ENCODE data around the gene ATG7. TPM values are rescaled to one million over a fixed set of nuclear protein-coding genes. Genes with fewer than 3 reads are reported as not detected.

The ATG7 gene
- total and polyA plus RNA-seq, 12 donors: 9.1 to 118 (median 40.0) TPM

DNA sequence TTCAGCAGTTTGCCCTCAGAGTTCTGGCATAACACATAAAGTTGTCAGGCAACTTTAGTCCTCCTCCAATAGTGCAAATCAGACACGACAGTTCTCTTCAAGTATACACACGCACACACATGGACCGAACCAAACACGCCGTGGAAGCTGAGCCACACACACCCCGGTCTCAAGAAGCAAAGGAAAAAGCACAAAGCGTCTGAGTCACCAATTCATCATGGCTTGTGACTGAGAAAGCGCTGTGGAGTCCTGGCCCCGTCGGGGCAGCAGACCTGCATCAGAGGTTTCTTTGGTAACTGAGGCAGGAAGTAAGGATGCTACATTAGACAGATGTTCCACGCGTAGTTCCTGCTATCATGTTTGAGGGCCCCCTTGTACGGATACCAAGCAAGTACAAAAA is 285.8 kb downstream of the ATG7 start:
- Histone ChIP-seq H3K4me1 (replicated peaks in 1 of 2) (peaks cover 5 to 51% of the 10 kb centered on the region in 2 donors), H3K36me3 (replicated peaks in 1 of 2) (peaks cover 0 to 39% of the 10 kb centered on the region in 2 donors), H3K4me3 (no peak overlapping the region), H3K9me3 (replicated peaks in 1 of 3) (no peaks in the 10 kb centered on the region), H3K27ac (peak overlapping the region in 3 of 5 donors; percentile 35 to 74 (median 54)), H3K27me3 (no peaks in the 10 kb centered on the region)
- intact Hi-C loops (cut with DNase I): no loop called here
- WGBS, 4 donors: 55 to 67% (median 61%) methylated on average over 13 of the region's 13 CpGs
- no peak for TF ChIP-seq POLR2A (IDR thresholded peaks at IDR 0.05)
- TF ChIP-seq, protein P1, sequence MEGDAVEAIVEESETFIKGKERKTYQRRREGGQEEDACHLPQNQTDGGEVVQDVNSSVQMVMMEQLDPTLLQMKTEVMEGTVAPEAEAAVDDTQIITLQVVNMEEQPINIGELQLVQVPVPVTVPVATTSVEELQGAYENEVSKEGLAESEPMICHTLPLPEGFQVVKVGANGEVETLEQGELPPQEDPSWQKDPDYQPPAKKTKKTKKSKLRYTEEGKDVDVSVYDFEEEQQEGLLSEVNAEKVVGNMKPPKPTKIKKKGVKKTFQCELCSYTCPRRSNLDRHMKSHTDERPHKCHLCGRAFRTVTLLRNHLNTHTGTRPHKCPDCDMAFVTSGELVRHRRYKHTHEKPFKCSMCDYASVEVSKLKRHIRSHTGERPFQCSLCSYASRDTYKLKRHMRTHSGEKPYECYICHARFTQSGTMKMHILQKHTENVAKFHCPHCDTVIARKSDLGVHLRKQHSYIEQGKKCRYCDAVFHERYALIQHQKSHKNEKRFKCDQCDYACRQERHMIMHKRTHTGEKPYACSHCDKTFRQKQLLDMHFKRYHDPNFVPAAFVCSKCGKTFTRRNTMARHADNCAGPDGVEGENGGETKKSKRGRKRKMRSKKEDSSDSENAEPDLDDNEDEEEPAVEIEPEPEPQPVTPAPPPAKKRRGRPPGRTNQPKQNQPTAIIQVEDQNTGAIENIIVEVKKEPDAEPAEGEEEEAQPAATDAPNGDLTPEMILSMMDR (IDR thresholded peaks at IDR 0.05): no peak
- peak in 3 of 7 donors; percentile 50 to 68 (median 53) for DNase-seq

- intact Hi-C loops (cut with DNase I): no loop called here
- no peaks in the 10 kb centered on the region for H3K27me3 ChIP-seq
- peaks cover 5 to 52% of the 10 kb centered on the region in 2 donors for H3K4me1 ChIP-seq (replicated peaks in 1 of 2)
Observed at GRCh38 chr3:11558411-11558903, 286.3 kb downstream of the ATG7 start.

GRCh38 chr3:11558918-11559815 is 287.0 kb downstream of the ATG7 start:
- no peaks in the 10 kb centered on the region for H3K27me3 ChIP-seq
- H3K4me1 ChIP-seq (replicated peaks in 1 of 2): peaks cover 1 to 45% of the 10 kb centered on the region in 2 donors
- H3K27ac ChIP-seq: peak overlapping the region in 3 of 5 donors; percentile 35 to 74 (median 54)
- WGBS, 4 donors: 79 to 96% (median 90%) methylated on average over 20 to 37 of the region's 37 CpGs
- peaks cover 0 to 50% of the 10 kb centered on the region in 2 donors for H3K36me3 ChIP-seq (replicated peaks in 1 of 2)
- no peak overlapping the region for H3K4me3 ChIP-seq
- TF ChIP-seq POLR2A (IDR thresholded peaks at IDR 0.05): no peak
- TF ChIP-seq, protein P1 (IDR thresholded peaks at IDR 0.05): peak in 1 of 6 experiments; percentile 6
- peak in 1 of 7 donors; percentile 22 for DNase-seq
- no peaks in the 10 kb centered on the region for H3K9me3 ChIP-seq (replicated peaks in 1 of 3)
- intact Hi-C loops (cut with DNase I): no loop called here

More at GRCh38 chr3:11558411-11558903, 286.3 kb downstream of the ATG7 start:
- peak in 1 of 7 donors; percentile 29 for DNase-seq
- no peak for TF ChIP-seq POLR2A (IDR thresholded peaks at IDR 0.05)
- TF ChIP-seq, protein P1 (IDR thresholded peaks at IDR 0.05): no peak
- Histone ChIP-seq H3K9me3 (replicated peaks in 1 of 3) (no peaks in the 10 kb centered on the region), H3K27ac (peak overlapping the region in 3 of 5 donors; percentile 35 to 74 (median 54)), H3K4me3 (no peak overlapping the region), H3K36me3 (replicated peaks in 1 of 2) (peaks cover 0 to 44% of the 10 kb centered on the region in 2 donors)
- WGBS, 4 donors: 61 to 75% (median 68%) methylated on average over 2 to 17 of the region's 17 CpGs
